IPS-20b (cell line): Measurements from ENCODE around the gene TPPP.
"Not testable (repeated sequence)": the region's sequence is repeated elsewhere in the genome, so short reads cannot be mapped to it uniquely, and the experiment has no call there.

Source experiments
- H3K27ac ChIP-seq: one replicate; pipeline ENCODE4 v1.5.1; 2013; ENCODE audit warnings: low read length
- H3K27me3 ChIP-seq: 2 replicates; pipeline ENCODE4 v1.6.1; 2013; ENCODE audit warnings: mild to moderate bottlenecking, low read length, inconsistent platforms; ENCODE audit not compliant: insufficient read depth
- H3K36me3 ChIP-seq: 2 replicates; pipeline ENCODE4 v1.6.1; 2013; ENCODE audit warnings: low read depth, mild to moderate bottlenecking, inconsistent platforms, low read length, moderate library complexity; ENCODE audit not compliant: insufficient read depth
- H3K4me1 ChIP-seq: 2 replicates; pipeline ENCODE4 v1.6.1; 2013; ENCODE audit warnings: mild to moderate bottlenecking, control low read depth, inconsistent platforms, low read length, moderate library complexity; ENCODE audit not compliant: insufficient read depth
- H3K4me3 ChIP-seq: 2 replicates; pipeline ENCODE4 v1.5.1; 2013; ENCODE audit warnings: mild to moderate bottlenecking, low read length, inconsistent platforms
- H3K9ac ChIP-seq: 2 replicates; pipeline ENCODE4 v1.6.1; 2013; ENCODE audit warnings: low read depth, mild to moderate bottlenecking, inconsistent platforms, low read length, moderate library complexity
- H3K9me3 ChIP-seq: 2 replicates; pipeline ENCODE4 v1.6.1; 2013; ENCODE audit warnings: mild to moderate bottlenecking, low read depth, low read length, inconsistent platforms; ENCODE audit not compliant: insufficient read depth

Gene TPPP

DNA sequence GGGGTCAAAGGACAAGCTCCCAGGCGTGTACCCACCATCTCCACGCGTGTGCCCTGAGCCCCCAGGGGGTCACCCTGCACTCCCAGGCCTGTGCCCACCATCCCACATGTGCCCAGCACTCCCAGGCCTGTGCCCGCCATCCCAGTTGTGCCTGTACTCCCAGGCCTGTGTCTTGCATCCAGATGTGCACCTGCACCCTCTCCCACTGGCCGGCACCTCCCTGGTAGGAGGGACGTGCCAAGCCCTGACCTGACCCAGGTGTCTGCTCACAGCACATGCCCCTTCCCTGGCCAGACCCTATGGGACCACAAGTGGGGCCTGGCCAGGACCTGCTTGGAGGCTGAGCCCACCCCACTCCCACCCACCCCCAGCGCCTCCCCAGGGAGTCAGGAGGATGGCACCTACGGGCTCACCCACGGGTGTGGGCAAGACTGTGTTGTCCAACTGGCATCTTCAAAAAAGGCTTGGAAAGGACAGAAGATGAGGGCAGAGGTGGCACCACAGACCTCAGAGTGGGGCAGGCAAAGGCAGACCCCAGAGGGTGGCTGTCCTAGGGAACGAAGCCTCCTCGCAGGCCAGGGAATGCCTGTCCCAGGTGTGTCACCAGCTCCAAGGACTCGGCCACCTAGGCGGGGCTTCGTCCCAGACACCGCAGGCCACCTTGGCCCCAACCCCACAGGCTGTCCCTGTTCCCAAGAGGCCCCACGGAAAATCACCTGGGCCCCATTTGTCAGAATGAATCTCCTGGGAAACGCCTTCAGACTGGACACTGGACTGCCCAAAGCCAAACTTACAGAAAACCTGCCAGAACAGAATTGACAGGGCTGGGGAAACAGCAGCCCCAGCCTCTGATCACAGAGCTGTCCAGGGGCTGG lies 11.6 kb downstream of the TPPP start:
- not testable (repeated sequence) for H3K9me3 ChIP-seq, H3K4me1 ChIP-seq, H3K27ac ChIP-seq, H3K9ac ChIP-seq, H3K4me3 ChIP-seq, H3K36me3 ChIP-seq
- H3K27me3 ChIP-seq = peaks cover 10% of the 10 kb centered on the region

DNA sequence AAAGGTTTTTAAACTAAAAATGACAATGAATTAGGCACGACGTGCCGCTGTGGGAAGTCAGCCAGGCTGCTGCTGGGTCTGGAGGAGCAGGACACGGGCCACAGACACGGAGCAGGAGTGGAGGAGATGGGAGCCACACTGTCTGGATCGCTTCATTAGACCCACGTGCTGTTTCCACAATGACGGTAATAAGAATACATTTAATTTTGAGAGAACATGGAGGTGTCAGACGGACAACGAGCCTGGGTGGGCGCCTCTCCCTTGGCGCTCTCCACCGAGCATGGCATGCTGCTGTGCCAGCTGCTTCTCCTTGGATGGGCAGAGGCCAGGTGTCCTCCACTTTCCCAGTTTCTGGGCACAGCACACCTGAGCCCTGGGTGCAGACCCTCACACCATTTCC lies 12.3 kb downstream of the TPPP start:
- not testable (repeated sequence) for H3K9ac ChIP-seq, H3K27ac ChIP-seq, H3K4me3 ChIP-seq, H3K36me3 ChIP-seq, H3K4me1 ChIP-seq, H3K9me3 ChIP-seq
- peaks cover 18% of the 10 kb centered on the region for H3K27me3 ChIP-seq

DNA sequence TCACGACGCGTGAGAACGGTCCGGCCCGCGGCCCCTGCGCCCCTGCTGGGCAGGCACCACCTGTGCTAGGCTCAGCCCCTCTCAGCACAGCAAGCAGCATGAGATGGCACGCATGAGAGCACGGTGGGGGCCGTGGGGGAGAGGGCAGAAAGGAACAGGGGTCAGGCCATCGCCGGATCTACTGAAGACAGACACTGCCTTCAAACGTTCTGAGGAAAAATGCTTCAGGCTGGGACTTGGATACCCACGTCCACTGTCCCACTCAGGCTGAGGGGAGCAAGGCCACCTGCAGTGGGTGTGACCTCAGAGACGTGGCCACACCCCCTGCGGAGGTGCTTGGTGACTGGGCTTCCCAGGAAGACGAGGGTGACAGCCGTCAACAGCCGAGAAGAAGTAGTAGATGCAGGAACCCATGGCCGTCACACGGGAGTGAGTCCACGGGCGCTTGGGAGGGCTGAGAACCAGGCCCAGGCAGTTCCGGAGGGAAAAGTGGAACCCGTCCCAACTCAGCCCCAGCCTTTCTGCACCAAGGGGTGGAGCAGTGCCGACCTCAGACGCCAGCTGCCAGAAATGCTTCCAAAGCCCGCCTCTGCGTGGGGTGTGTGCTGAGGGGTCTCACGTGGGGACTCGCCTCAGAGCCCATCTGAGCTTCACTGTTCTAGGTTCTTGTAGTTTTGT lies 12.9 kb downstream of the TPPP start:
- H3K4me3 ChIP-seq, H3K9ac ChIP-seq, H3K4me1 ChIP-seq, H3K27ac ChIP-seq, H3K36me3 ChIP-seq, H3K9me3 ChIP-seq: not testable (repeated sequence)
- peaks cover 23% of the 10 kb centered on the region for H3K27me3 ChIP-seq

DNA sequence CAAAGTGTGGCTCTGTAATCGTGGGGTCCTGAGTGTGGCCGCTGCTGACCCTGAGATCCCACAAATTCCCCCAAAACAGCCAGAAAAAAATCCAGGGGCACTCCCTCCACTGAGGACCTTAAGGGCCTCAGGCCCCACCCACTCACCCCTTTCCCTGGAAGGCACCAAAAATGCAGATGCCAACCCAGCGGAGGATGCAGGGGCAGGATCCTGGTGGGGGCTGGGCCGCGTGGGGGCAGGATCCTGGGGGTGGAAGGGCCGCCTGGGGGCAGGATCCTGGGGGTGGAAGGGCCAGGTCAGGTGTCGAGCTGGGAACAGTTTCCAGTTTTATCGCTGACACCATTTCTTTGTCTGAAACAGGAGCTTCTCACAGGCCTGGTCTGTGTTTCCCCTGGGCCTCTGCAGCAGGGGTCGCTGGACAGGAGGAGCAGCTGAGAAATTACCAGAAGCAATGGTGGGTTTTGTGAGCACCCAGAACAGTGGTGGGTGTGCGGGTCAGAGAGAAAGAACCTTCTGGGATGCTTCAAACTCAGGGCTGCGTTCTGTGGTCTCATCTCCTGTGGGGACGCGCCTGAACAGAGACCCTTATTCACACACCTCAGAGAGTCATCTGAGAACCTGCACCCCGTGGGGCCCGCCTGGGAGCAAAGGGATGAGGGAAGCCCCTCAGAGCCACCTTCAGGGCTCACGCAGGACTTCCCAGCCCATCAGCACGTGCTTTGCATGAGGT lies 13.8 kb downstream of the TPPP start:
- H3K27me3 ChIP-seq = peaks cover 28% of the 10 kb centered on the region
- not testable (repeated sequence) for H3K27ac ChIP-seq, H3K36me3 ChIP-seq, H3K9me3 ChIP-seq, H3K4me1 ChIP-seq, H3K4me3 ChIP-seq, H3K9ac ChIP-seq

DNA sequence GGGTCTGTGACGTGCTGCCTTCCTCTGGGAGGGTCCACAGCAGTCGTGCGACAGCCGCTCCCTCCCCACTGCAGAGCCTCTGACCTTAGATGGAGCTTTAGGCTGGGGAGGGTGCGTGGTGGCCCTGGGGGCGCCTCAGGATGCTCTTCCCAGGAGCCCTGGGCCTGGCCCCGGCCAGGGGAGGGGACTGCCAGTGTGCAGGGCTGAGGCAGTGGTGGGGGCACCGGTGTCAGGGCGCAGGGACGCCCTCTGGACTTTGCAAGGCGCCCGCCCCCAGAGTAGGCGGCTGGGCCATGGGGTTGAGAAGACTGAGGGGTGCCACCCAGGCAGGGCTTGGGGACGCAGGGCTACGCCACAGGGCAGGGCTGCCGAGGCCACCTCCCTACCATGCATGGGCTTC lies 14.6 kb downstream of the TPPP start:
- not testable (repeated sequence) for H3K4me1 ChIP-seq, H3K27ac ChIP-seq, H3K9me3 ChIP-seq, H3K4me3 ChIP-seq, H3K9ac ChIP-seq, H3K36me3 ChIP-seq
- H3K27me3 ChIP-seq = peaks cover 36% of the 10 kb centered on the region

DNA sequence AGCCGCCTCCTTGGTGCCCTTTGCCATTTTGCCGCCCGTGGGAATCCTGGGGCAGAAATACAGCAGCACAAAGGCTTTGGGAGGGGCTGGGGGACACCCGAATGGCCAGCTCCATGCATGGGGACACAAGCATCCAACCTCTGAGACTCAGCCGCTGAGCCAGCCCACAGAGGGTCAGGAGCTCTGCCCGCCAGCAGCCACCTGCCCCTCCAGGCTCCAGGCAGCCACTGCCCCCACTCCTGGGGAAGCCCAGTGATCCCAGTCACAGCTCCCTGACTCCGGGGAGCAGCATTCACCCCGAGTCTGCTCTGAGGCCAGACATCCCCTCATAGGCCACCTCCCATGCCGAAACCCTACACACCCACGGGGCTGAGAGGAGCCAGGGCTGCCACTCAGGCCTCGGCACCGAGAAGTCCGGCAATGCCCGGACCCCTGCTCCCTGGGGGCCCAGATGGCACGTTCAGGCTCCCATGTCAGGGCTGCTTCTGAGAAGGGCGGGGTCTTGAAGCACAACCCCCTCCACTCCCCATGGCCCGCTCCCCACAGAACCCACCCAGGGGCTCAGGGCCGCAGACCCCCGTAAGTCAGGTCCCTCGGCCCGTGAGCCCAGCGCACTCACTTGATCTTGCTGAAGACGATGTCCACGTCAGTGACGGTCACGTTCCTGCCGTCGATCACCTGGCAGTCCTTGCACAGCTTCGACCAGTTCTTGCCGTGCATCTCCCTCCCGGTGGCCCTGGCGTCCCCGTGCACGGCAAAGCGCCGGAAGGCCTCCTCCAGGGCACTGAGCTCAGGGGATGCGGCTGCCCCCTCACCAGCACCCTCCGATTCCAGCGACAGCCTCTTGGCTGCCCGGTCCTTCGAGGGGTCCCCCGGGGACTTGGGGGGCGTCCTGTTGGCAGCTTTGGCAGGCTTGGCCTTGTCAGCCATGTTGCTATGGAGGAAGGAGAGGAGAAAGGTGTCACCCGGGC lies 15.7 kb downstream of the TPPP start:
- Histone ChIP-seq H3K9ac (no peak overlapping the region), H3K4me1 (no peaks in the 10 kb centered on the region; the same call in 1 of the 2 replicates), H3K27me3 (peaks cover 47% of the 10 kb centered on the region), H3K4me3 (no peak overlapping the region), H3K9me3 (no peaks in the 10 kb centered on the region), H3K27ac (no peak overlapping the region), H3K36me3 (no peaks in the 10 kb centered on the region)

DNA sequence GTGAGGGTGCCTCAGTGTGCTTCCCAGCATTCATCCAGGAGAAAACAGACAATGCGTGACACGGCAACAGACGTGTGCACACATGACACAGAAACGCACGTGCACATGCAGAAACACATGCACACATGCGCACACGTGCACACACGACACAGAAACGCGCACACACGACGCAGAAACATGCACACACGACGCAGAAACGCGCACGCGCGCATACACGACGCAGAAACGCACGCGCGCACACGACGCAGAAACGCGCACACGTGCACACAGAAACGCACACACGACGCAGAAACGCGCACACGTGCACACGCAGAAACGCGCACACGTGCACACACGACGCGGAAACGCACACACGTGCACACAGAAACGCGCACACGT lies 16.5 kb downstream of the TPPP start:
- Histone ChIP-seq H3K36me3 (no peaks in the 10 kb centered on the region), H3K9ac (no peak overlapping the region), H3K4me1 (no peaks in the 10 kb centered on the region; the same call in 1 of the 2 replicates), H3K4me3 (no peak overlapping the region), H3K9me3 (no peaks in the 10 kb centered on the region), H3K27me3 (peaks cover 50% of the 10 kb centered on the region), H3K27ac (no peak overlapping the region)

DNA sequence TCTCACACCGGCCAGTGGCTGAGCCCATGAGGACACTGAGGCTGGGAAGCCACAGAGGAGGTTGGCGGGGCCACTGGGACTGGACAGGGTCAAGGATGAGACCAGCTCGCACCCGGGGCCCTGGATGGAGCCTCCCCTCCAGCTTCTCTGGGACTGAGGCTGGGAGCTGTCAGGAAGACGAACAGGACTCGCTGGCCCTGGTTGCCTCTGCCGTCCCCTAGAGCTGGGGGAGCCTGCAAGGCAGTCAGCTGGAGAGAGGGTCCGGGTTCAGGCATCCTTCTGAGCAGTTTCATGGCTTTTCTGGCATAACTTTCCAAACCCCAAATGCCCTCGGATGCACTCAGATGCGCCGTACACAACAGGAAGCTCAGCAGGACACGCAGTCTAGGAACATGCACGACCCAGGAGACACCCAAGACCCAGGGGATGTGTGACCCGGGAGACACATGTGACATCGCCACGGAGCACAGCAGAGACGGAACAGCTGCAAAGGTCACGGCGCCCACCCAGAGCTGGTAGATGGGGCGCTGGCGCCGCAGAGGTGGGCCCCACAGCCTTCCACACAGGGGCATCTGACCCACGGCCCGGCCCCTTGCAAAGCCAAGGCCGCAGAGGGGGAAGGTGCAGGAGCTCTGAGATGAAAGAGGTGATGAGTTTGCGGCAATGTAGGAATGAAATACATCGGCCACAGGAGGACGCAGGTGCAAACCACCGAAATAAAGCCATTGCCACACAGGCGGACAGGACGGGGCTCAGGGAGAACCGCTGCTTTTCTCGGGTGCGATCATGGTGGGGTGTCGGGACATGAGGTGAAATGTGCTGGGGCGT lies 17.1 kb downstream of the TPPP start:
- Histone ChIP-seq H3K9ac (no peak overlapping the region), H3K36me3 (no peaks in the 10 kb centered on the region), H3K4me3 (no peak overlapping the region), H3K4me1 (no peaks in the 10 kb centered on the region; the same call in 1 of the 2 replicates), H3K27ac (no peak overlapping the region), H3K27me3 (peaks cover 50% of the 10 kb centered on the region), H3K9me3 (no peaks in the 10 kb centered on the region)

DNA sequence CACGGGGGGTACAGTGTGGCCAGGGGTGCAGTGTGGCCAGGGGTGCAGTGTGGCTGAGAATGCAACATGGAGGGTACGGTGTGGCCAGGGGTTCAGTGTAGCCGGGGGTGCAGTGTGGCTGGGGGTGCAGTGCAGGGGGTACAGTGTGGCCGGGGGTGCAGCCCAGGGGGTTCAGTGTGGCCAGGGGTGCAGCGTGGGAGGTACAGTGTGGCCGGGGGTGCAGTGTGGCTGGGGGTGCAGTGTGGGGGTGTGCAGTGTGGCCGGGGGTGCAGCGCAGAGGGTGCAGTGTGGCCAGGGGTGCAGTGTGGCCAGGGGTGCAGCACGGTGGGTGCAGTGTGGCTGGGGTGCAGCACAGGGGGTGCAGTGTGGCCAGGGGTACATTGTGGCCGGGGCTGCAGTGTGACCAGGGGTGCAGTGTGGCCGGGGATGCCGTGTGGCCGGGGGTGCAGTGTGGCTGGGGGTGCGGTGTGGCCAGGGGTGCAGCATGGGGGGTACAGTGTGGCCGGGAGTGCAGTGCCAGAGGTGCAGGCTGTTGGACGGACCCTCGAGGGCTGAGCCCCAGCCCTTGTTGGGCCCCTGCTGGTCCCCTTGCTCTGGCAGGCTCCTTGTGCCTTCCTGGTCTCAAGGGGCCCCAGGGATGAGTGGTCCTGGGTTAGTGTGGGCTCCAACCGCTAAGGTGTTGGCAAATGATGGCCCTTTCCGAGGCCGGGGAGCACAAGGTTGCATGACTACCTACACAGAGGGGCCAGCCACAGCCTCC lies 17.9 kb downstream of the TPPP start:
- H3K4me3 ChIP-seq = no peak overlapping the region
- no peak overlapping the region for H3K9ac ChIP-seq
- H3K9me3 ChIP-seq = no peaks in the 10 kb centered on the region
- peaks cover 50% of the 10 kb centered on the region for H3K27me3 ChIP-seq
- no peaks in the 10 kb centered on the region for H3K36me3 ChIP-seq
- H3K4me1 ChIP-seq = no peaks in the 10 kb centered on the region; the same call in 1 of the 2 replicates
- H3K27ac ChIP-seq = no peak overlapping the region

DNA sequence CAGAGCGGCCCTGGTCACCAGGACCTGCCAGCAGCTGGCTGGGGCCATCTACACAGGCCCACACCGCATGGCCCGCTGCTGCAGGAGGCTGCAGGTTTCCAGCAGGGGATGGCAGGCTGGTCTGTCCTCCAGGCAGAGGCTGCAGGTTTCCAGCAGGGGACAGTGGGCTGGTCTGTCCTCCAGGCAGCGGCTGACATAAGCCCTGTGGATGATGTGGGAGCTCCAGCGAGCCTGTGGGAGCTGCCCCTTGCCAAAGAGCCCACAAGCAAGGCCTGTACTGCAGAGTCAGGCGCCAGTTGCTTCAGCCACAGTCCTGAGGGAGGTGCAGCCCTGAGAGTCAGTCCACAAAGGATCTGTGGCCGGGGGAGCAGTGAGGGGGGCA lies 18.5 kb downstream of the TPPP start:
- Histone ChIP-seq H3K27me3 (peaks cover 50% of the 10 kb centered on the region), H3K9me3 (no peaks in the 10 kb centered on the region), H3K9ac (no peak overlapping the region), H3K4me1 (no peaks in the 10 kb centered on the region; the same call in 1 of the 2 replicates), H3K4me3 (no peak overlapping the region), H3K27ac (no peak overlapping the region), H3K36me3 (no peaks in the 10 kb centered on the region)
